GM19397 (cell line): ENCODE measurements around the gene PLBD2.
"Not testable (repeated sequence)": the region's sequence is repeated elsewhere in the genome, so short reads cannot be mapped to it uniquely, and the experiment has no call there.

Experiments used
- ATAC-seq: cut with Tn5 transposase; IDR thresholded peaks from one replicate; pipeline ENCODE4 v1.9.1; 2021; ENCODE audit warnings: mild to moderate bottlenecking, moderate library complexity; ENCODE audit not compliant: unreplicated experiment

The PLBD2 gene

DNA sequence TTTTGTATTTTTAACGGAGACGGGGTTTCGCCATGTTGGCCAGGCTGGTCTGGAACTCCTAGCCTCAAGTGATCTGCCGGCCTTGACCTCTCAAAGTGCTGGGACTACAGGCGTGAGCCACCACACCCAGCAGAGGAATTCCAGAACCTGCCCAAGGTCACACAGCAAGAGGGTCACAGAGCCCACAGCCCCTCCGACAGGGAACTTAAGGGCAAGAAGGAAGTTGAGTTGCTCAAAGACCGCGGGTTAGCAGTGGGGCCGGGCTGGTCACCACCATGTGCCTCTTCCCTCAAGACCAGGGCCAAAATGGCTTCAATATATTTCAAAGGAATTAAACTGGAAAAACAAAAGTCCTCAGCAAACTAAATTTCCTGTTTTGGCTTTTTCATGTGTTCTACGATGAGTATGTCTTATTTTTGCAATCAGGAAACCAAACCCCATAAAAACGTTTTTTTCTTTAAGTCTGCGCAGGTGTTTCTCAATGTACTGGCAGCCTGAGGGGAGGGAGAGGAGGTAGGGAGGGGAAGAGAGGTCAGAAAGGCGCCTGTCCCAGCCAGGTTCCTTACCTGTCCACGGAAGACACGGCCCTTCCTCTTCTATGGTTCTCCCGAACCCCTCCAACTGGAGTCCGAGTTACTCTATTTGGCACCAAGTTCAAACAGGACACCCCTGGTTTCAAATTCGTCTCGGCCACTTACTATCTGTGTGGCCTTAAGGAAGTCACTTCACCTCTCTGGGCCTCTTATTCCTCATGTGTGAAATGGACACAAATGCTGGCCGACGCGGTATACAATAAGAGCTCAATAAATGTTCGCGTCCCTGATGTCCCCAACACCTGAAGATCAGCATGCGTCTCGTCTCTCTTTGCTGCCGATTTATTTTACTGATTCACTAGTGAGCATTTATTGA, 24.3 kb upstream of the PLBD2 start:
- no peak for ATAC-seq

GRCh38 chr12:113334786-113335539, 23.4 kb upstream of the PLBD2 start, which contains the start of gene SLC8B1:
TSS of gene SLC8B1 (minus strand) at chr12:113335109. CDS start at chr12:113332878, 2,231 bp downstream.
- peak; percentile 95 for ATAC-seq

- ATAC-seq: no peak
Measured at GRCh38 chr12:113339540-113339939, 18.8 kb upstream of the PLBD2 start.

GRCh38 chr12:113340061-113340460, 18.3 kb upstream of the PLBD2 start:
- ATAC-seq: no peak

GRCh38 chr12:113341535-113341934, 16.9 kb upstream of the PLBD2 start:
- ATAC-seq: no peak

DNA sequence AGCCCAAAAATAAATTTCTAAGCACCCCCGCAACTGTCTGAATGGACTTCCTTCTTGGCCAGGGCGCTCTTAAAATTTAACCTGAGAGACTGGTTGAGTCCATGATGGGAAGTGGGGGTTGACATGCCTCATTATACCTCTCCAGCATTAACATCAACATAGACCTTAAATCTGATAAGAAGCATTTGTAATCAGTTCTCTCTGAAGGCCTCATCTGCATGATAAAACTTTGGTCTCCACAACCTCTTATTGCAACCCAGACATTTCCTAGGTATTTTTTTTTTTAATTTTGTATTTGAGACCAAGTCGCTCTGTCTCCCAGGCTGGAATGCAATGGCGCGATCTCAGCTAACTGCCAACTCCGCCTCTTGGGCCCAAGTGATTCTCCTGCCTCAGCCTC, 13.1 kb upstream of the PLBD2 start:
- ATAC-seq: no peak

GRCh38 chr12:113346353-113346752, 12.0 kb upstream of the PLBD2 start:
- no peak for ATAC-seq

- no peak for ATAC-seq
Measured at GRCh38 chr12:113347107-113347506, 11.3 kb upstream of the PLBD2 start.

GRCh38 chr12:113347892-113348291, 10.5 kb upstream of the PLBD2 start:
- ATAC-seq: no peak

DNA sequence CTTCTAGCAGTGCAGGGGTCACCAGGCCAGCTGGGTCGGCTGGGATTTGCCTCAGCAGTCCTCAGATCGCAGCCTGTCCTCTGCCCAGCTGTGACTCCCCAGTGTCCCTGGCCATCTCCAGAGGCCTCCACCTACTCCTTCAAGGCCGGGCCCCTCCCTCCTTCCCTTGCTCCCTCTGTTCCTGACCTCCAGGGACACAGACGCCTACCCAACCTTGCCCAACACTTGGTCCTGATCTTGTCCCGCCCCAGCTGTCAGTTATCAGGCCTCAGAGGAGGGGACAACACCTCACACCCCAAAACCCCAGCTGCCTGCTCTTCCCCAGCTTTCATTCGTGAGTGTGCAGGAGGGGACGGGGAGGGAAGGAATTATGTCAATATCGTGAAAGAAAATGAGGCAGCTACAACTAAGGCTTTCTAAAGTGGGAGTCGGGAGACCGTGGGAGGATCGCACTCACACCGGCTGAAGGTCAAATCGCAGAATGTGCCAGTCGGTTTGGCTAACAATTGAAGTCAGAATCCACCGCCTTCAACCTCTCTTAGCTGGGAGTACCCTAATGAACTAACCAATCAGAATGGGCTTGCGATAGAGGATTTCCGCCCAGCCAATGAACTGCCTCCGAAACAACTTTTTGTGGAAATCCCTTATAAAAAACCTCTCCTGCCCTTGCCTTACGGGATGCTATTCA, 9.4 kb upstream of the PLBD2 start:
- no peak for ATAC-seq

- no peak for ATAC-seq
Measured at GRCh38 chr12:113351089-113351488, 7.3 kb upstream of the PLBD2 start.

DNA sequence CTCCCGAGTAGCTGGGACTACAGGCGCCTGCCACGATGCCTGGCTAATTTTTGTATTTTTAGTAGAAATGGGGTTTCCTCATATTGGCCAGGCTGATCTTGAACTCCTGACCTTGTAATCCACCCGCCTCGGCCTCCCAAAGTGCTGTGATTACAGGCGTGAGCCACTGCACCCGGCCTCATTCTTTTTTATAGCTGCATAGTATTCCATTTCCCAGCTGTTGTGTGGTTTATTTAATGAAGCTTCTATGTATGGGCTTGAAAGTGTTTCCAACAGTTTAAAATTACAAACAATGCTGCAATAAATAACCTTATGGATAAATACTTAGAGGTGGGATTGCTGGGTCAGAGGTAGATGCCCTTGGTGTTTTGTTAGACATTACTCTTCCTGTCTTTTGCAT, 4.2 kb upstream of the PLBD2 start:
- ATAC-seq: not testable (repeated sequence)

GRCh38 chr12:113359133-113359938, 949 bp downstream of the PLBD2 start:
- no peak for ATAC-seq

- no peak for ATAC-seq
Measured at GRCh38 chr12:113359939-113360748, 1.8 kb downstream of the PLBD2 start.

GRCh38 chr12:113361574-113362370, 3.4 kb downstream of the PLBD2 start:
- no peak for ATAC-seq

DNA sequence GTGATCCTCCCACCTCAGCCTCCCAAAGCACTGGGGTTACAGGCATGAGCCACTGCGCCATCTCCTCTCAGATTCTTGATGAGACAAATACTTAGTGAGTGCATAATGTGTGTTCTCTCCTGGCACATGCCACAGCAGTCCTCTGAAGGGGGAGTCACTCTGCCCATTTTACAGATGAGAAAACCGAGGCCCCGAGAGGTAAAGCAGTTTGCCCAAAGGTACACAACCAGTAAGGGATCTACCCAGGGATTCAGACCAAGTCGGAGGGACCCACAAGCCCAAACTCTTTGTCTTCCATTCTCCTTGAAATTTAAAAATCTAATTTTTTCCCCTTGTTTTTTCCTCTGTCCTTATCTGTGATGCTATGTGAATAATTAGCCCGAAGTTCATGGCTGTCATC, 6.3 kb downstream of the PLBD2 start:
- no peak for ATAC-seq

- no peak for ATAC-seq
Measured at GRCh38 chr12:113365639-113366395, 7.4 kb downstream of the PLBD2 start.

GRCh38 chr12:113366827-113367226, 8.4 kb downstream of the PLBD2 start:
- no peak for ATAC-seq
